Measurements from ENCODE around the gene DDX21. TPM values are rescaled to one million over a fixed set of nuclear protein-coding genes. Genes with fewer than 3 reads are reported as not detected.

DDX21 gene
- total and polyA plus RNA-seq, 2 experiments from 2014 or later, result 8.3 to 31.3 TPM

GRCh38 chr10:68992636-68993440 lies 36.9 kb downstream of the DDX21 start:
- TF ChIP-seq, protein P1, sequence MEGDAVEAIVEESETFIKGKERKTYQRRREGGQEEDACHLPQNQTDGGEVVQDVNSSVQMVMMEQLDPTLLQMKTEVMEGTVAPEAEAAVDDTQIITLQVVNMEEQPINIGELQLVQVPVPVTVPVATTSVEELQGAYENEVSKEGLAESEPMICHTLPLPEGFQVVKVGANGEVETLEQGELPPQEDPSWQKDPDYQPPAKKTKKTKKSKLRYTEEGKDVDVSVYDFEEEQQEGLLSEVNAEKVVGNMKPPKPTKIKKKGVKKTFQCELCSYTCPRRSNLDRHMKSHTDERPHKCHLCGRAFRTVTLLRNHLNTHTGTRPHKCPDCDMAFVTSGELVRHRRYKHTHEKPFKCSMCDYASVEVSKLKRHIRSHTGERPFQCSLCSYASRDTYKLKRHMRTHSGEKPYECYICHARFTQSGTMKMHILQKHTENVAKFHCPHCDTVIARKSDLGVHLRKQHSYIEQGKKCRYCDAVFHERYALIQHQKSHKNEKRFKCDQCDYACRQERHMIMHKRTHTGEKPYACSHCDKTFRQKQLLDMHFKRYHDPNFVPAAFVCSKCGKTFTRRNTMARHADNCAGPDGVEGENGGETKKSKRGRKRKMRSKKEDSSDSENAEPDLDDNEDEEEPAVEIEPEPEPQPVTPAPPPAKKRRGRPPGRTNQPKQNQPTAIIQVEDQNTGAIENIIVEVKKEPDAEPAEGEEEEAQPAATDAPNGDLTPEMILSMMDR (IDR thresholded peaks at IDR 0.05; ENCODE audit: low read depth, low read length), result no peak
- H3K27ac ChIP-seq, result no peak overlapping the region
- DNase-seq (ENCODE audit: low read depth in 1 of 2, low spot score in 1 of 2), result peak; percentile 5 to 90

GRCh38 chr10:68997211-68997610 lies 41.2 kb downstream of the DDX21 start:
- Histone ChIP-seq H3K4me1 (ENCODE audit: low read depth) (no peaks in the 10 kb centered on the region), H3K9me3 (ENCODE audit: low read depth) (no peaks in the 10 kb centered on the region), H3K4me3 (no peak overlapping the region), H3K27ac (no peak overlapping the region), H3K27me3 (no peaks in the 10 kb centered on the region), H3K36me3 (peaks cover 7% of the 10 kb centered on the region)
- DNase-seq (ENCODE audit: low read depth in 1 of 2, low spot score in 1 of 2), result no peak
- TF ChIP-seq, protein P1 (IDR thresholded peaks at IDR 0.05; ENCODE audit: low read depth, low read length), result no peak

More at GRCh38 chr10:68992636-68993440, 36.9 kb downstream of the DDX21 start:
- no peak overlapping the region for H3K4me3 ChIP-seq
- no peaks in the 10 kb centered on the region for H3K36me3 ChIP-seq
- no peaks in the 10 kb centered on the region for H3K27me3 ChIP-seq
- no peaks in the 10 kb centered on the region for H3K9me3 ChIP-seq (ENCODE audit: low read depth)
- H3K4me1 ChIP-seq (ENCODE audit: low read depth), result no peaks in the 10 kb centered on the region

GRCh38 chr10:69004821-69005220 lies 48.9 kb downstream of the DDX21 start:
- Histone ChIP-seq H3K36me3 (peaks cover 30% of the 10 kb centered on the region), H3K9me3 (ENCODE audit: low read depth) (no peaks in the 10 kb centered on the region), H3K4me1 (ENCODE audit: low read depth) (no peaks in the 10 kb centered on the region), H3K27ac (no peak overlapping the region), H3K4me3 (no peak overlapping the region), H3K27me3 (no peaks in the 10 kb centered on the region)
- TF ChIP-seq, protein P1 (IDR thresholded peaks at IDR 0.05; ENCODE audit: low read depth, low read length), result peak; percentile 55
- peak in 1 of 2 donors; percentile 79 for DNase-seq (ENCODE audit: low read depth in 1 of 2, low spot score in 1 of 2)

GRCh38 chr10:69005704-69006485 lies 49.9 kb downstream of the DDX21 start:
- DNase-seq (ENCODE audit: low read depth in 1 of 2, low spot score in 1 of 2), result no peak
- Histone ChIP-seq H3K9me3 (ENCODE audit: low read depth) (no peaks in the 10 kb centered on the region), H3K27ac (no peak overlapping the region), H3K36me3 (peaks cover 32% of the 10 kb centered on the region), H3K4me3 (no peak overlapping the region), H3K27me3 (no peaks in the 10 kb centered on the region), H3K4me1 (ENCODE audit: low read depth) (no peaks in the 10 kb centered on the region)
- TF ChIP-seq, protein P1 (IDR thresholded peaks at IDR 0.05; ENCODE audit: low read depth, low read length), result no peak

DNA sequence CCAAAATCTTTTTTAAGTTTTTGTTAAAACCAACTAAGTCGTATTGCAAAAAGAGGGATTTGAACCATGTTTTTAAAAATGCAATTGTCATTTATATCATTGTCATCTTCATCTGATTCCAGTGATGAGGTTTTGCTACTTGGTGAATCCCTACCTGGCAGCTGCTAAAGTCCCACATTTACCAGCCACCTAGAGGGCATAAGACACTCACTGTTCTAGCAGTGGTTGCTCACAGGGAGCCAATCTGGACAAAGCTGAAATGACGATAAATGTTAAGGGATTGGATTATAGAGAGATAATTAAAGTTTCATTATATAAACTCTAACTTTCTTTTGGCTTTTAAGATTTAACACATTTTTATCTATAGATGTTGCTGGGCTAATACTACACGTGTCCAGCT lies 51.3 kb downstream of the DDX21 start:
- Histone ChIP-seq H3K4me3 (no peak overlapping the region), H3K36me3 (peaks cover 33% of the 10 kb centered on the region), H3K9me3 (ENCODE audit: low read depth) (no peaks in the 10 kb centered on the region), H3K4me1 (ENCODE audit: low read depth) (no peaks in the 10 kb centered on the region), H3K27ac (no peak overlapping the region), H3K27me3 (no peaks in the 10 kb centered on the region)
- TF ChIP-seq, protein P1 (IDR thresholded peaks at IDR 0.05; ENCODE audit: low read depth, low read length), result peak; percentile 3
- DNase-seq (ENCODE audit: low read depth in 1 of 2, low spot score in 1 of 2), result no peak
